Measurements from ENCODE around the gene BTAF1. TPM values are rescaled to one million over a fixed set of nuclear protein-coding genes. Genes with fewer than 3 reads are reported as not detected.

The BTAF1 gene
- total and polyA plus RNA-seq, 2 donors = 14.4 to 81.8 TPM

- Histone ChIP-seq H3K36me3 (ENCODE audit: insufficient read depth) (no peaks in the 10 kb centered on the region), H3K4me1 (ENCODE audit: insufficient read depth) (no peaks in the 10 kb centered on the region), H3K27ac (ENCODE audit: low read depth) (no peak overlapping the region), H3K4me3 (ENCODE audit: low read depth, low read length) (no peak overlapping the region)
- no peak for DNase-seq (ENCODE audit: extremely low spot score)
- WGBS = 95% methylated on average over 4 of the region's 4 CpGs
Measured at GRCh38 chr10:92066386-92066785, 142.8 kb downstream of the BTAF1 start.

GRCh38 chr10:92068900-92069299 is 145.3 kb downstream of the BTAF1 start:
- DNase-seq (ENCODE audit: extremely low spot score) = no peak
- H3K27ac ChIP-seq (ENCODE audit: low read depth) = no peak overlapping the region
- no peak overlapping the region for H3K4me3 ChIP-seq (ENCODE audit: low read depth, low read length)
- peaks cover 1% of the 10 kb centered on the region for H3K4me1 ChIP-seq (ENCODE audit: insufficient read depth)
- H3K36me3 ChIP-seq (ENCODE audit: insufficient read depth) = no peaks in the 10 kb centered on the region
- 72% methylated on average over 1 of the region's 1 CpG for WGBS

- no peak overlapping the region for H3K27ac ChIP-seq (ENCODE audit: low read depth)
- no peak for DNase-seq (ENCODE audit: extremely low spot score)
- 86% methylated on average over 6 of the region's 6 CpGs for WGBS
Measured at GRCh38 chr10:92074126-92074887, 150.7 kb downstream of the BTAF1 start.

GRCh38 chr10:92075829-92076228 is 152.3 kb downstream of the BTAF1 start:
- Histone ChIP-seq H3K4me3 (ENCODE audit: low read depth, low read length) (no peak overlapping the region), H3K4me1 (ENCODE audit: insufficient read depth) (peaks cover 1% of the 10 kb centered on the region), H3K27ac (ENCODE audit: low read depth) (no peak overlapping the region), H3K36me3 (ENCODE audit: insufficient read depth) (no peaks in the 10 kb centered on the region)
- no peak for DNase-seq (ENCODE audit: extremely low spot score)

More at GRCh38 chr10:92074126-92074887, 150.7 kb downstream of the BTAF1 start:
- H3K4me3 ChIP-seq (ENCODE audit: low read depth, low read length) = no peak overlapping the region
- no peaks in the 10 kb centered on the region for H3K36me3 ChIP-seq (ENCODE audit: insufficient read depth)
- peaks cover 1% of the 10 kb centered on the region for H3K4me1 ChIP-seq (ENCODE audit: insufficient read depth)

GRCh38 chr10:92076722-92077121 is 153.2 kb downstream of the BTAF1 start:
- Histone ChIP-seq H3K4me3 (ENCODE audit: low read depth, low read length) (no peak overlapping the region), H3K27ac (ENCODE audit: low read depth) (no peak overlapping the region), H3K4me1 (ENCODE audit: insufficient read depth) (peaks cover 1% of the 10 kb centered on the region), H3K36me3 (ENCODE audit: insufficient read depth) (no peaks in the 10 kb centered on the region)
- DNase-seq (ENCODE audit: extremely low spot score) = no peak

- no peak for DNase-seq (ENCODE audit: extremely low spot score)
- H3K36me3 ChIP-seq (ENCODE audit: insufficient read depth) = no peaks in the 10 kb centered on the region
- 93% methylated on average over 6 of the region's 6 CpGs for WGBS
- H3K4me1 ChIP-seq (ENCODE audit: insufficient read depth) = no peaks in the 10 kb centered on the region
- H3K4me3 ChIP-seq (ENCODE audit: low read depth, low read length) = no peak overlapping the region
- no peak overlapping the region for H3K27ac ChIP-seq (ENCODE audit: low read depth)
Measured at GRCh38 chr10:92079003-92079402, 155.4 kb downstream of the BTAF1 start.

Small RNA genes within 50 kb of the gene (small RNA-seq; reads per million reads assigned to genes)
- gene AL359198.2 = not detected
- not detected for gene RF00402

Other genes starting within 250 kb of the BTAF1 start
- gene TNKS2, start 125.3 kb upstream of the BTAF1 start, total RNA-seq = 85.4 TPM
- 22.2 TPM for gene TNKS2, start 125.3 kb upstream of the BTAF1 start, polyA plus RNA-seq
- 1.5 TPM for gene FGFBP3, start 14.3 kb upstream of the BTAF1 start, total RNA-seq
- gene FGFBP3, start 14.3 kb upstream of the BTAF1 start, polyA plus RNA-seq = 1.6 TPM